Limb (tissue), 2 donors: ENCODE results near the gene ANKRD28.
"Not testable (repeated sequence)": the region's sequence is repeated elsewhere in the genome, so short reads cannot be mapped to it uniquely, and the experiment has no call there.

Experiments
- DNase-seq, 2 donors: peaks; one replicate each; pipeline ENCODE4 v3.0.0-alpha.2; 2016; ENCODE audit errors: extremely low spot score in 2 of 2

ANKRD28 gene

DNA sequence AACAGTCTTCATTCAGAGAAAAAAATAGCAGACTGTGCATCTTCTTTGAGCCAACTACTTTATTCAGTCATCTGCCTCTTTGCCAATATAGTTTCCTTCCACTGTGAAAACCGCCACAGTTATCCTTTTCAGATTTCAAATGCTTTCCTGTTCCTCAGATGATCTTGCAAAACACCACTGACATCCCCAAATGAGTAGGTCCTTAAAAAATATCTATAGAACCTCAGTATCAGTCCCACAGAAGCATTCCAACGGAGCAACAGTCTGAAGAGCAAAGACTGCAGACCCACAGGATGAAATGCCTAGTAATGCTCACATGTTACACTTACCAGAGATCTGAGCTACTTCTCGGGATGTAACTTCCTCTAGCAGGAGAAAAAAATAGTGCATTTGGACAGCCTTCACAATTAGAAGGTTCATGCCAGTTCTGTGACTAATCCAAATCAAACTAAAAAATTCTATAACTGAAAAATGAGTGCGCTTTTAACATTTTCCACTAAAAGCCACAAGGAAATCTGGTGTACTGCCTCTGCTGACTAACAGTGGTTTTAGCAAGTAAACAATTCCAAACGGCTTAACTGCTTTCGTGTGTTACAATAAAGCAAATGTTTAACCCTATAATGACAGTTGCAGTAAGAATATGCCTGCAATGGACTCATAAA is at the start of gene ANKRD28:
Gene ANKRD28 (minus strand): TSS at position 338 of the 662 bp plus-strand sequence. CDS start 1,458 bp downstream, outside the sequence.
- peak; percentile 43 to 87 for DNase-seq

GRCh38 chr3:15847239-15847638 is 49.5 kb upstream of the ANKRD28 start:
- DNase-seq = no peak

- DNase-seq = no peak
Observed at GRCh38 chr3:15846606-15847005, 48.8 kb upstream of the ANKRD28 start.

DNA sequence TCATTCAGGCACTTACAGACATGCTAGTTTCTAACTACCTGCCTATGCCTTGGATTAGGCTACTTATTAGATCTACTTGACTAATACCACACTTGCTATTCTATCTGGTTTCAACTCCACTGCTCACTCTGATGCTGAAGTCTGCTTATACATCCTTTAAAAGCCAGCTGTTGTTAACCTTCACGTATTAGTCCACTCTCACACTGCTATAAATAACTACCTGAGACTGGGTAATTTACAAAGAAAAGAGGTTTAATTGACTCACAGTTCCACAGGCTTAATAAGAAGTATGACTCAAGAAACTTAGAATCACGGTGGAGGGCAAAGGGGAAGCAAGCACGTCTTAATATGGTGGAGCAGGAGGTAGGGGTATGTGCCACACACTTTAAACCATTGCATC is 47.7 kb upstream of the ANKRD28 start:
- no peak for DNase-seq

- DNase-seq = no peak
Observed at GRCh38 chr3:15844889-15845288, 47.1 kb upstream of the ANKRD28 start.

DNA sequence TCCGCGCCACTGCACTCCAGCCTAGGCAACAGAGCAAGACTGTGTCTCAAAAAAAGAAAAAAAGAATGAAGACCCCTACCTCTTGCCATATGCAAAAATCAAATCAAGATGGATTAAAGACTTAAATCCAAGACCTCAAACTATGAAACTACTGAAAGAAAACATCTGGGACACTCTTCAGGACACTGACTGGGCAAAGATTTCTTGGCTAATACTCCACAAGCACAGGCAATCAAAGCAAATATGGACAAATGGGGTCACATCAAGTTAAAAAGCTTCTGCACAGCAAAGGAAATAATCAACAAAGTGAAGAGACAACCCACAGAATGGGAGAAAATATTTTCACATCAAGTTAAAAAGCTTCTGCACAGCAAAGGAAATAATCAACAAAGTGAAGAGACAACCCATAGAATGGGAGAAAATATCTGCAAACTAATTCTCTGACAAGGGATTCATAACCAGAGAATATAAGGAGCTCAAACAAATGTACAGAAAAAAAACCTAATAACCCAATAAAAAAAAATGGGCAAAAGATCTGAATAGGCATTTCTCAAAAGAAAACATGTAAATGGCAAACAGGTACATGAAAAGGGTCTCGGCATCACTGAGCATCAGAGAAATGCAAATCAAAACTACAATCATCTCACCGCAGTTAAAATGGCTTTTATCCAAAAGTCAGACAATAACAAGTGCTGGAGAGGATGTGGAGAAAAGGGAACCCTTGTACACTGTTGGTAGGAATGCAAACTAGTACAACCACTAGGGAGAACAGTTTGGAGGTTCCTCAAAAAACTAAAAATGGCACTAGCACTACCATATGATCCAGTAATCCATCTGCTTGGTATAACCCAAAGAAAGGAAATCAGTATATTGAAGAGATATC is 43.6 kb upstream of the ANKRD28 start:
- DNase-seq = not testable (repeated sequence)

GRCh38 chr3:15839568-15839967 is 41.8 kb upstream of the ANKRD28 start:
- no peak for DNase-seq

GRCh38 chr3:15831927-15832326 is 34.1 kb upstream of the ANKRD28 start:
- no peak for DNase-seq

DNA sequence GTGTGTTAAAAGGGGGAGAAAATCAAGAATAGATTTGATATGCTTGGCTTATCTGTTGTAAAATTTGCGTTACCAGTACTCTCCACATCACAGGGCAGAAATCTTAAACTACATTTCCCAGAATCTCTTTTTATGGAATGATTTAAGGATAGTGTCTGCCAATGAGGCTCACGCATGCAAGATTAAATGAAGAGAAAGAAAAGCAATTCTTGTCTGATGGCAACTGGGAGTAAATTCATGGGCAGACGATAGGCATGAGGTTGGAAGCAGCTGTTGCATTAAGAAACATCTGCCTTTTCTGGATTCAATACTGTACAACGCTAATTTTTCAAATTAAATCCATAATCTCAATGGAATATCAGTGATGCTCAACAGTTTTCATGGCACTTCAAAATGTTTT is 27.2 kb upstream of the ANKRD28 start:
- DNase-seq = peak in 1 of 2 donors; percentile 7

DNA sequence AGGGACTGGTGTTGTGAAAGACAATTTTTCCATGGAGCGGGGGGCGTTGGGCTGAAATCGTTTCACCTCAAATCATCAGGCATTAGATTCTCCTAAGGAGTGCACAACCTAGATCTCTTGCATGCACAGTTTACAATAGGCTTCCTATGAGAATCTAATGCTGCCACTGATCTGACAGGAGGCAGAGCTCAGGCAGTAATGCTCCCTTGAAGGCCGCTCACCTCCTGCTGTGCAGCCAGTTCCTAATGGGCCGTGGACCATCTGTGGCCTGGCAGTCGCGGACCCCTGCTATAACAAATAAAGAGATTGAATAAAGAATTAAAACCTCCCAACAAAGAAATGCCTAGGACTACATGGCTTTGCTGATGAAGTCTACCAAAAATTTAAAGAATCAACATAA is 25.3 kb upstream of the ANKRD28 start:
- no peak for DNase-seq

DNA sequence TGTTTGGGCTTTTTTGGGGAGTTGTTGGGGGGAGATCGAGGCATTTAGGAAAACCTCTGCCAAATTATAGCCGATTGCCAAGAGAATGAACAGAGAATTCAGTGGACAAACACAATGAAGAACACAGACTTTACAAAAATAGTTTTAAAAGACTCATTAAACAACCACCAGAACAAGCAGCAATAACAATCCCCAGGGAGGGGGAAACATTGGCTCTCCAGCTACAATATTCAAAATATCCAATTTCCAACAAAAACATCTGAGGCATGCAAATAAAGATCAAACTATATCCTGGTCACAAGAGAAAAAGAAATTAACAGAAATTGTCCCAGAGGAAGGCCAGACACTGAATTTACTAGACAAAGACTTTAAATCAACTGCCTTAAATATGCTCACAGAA is 24.5 kb upstream of the ANKRD28 start:
- no peak for DNase-seq

- no peak for DNase-seq
Observed at GRCh38 chr3:15820911-15821310, 23.1 kb upstream of the ANKRD28 start.

DNA sequence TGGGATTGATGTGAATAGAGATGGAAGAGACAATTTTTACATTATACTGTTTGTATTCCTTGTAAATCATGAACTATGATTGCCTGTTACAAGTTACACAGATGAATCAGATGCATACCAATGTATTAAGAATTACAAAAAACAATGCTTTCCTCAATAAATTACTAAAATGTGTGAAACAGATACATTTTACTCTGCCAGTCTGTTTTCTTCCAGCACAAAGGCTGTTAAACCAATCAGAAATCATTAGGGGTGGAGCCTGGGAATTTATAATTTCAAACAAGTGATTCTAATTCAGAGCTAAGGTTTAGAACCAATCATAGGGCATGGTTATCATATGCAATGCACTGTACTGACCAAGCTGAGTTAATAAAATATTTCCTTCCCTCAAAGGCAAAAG is 21.8 kb upstream of the ANKRD28 start:
- no peak for DNase-seq

- no peak for DNase-seq
Observed at GRCh38 chr3:15819043-15819442, 21.3 kb upstream of the ANKRD28 start.

DNA sequence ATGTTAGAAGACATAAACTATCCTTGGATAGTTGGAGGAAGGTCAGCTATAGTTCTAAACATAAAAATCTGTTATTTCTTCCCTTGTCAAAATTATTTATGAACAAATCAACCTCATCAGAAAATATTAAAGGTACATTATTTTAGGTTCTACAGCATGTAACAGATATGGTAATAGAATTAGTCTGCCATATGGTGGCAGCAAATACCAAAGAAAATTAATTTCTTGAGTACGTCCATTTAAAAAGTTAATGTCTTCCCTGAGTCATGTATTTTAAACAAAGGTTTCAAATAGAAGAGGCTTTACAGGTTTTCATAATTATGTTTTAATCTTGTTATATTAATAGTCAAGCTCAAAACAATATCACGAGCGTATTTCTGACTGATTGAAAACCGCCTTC is 17.9 kb upstream of the ANKRD28 start:
- peak in 1 of 2 donors; percentile 57 for DNase-seq

DNA sequence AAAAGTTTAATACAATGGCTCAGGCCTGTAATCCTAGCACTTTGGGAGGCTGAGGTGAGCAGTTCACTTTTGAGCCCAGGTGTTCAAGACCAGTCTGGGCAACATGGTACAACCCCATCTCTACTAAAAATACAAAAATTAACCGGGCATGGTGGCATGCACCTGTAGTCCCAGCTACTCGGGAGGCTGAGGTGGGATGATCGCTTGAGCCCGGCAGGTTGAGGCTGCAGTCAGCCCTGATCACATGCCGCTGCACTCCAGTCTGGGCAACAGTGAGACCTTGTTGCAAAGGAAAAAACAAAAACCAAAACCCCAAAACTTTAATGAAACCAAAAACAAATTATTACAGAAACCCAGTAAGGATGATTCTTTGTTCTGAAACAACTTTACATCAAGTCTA is 15.3 kb upstream of the ANKRD28 start:
- DNase-seq = not testable (repeated sequence)

DNA sequence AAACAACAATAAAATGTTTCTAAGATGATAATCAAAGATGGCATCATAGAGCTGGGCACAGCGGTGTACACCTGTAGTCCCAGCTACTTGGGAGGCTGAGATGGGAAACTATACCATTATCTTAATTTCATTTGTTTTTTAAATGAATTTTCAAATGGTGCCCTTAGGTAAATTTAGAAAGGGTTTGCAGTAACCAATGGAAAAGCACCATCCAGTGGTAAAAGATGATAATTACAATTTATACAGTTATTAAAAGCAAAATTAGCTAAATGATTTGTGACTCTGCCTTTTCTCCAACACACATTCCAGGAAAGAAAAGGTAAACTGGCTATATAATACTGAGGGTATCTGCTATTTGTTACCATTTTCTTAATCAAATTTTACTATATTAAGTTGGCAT is 14.4 kb upstream of the ANKRD28 start:
- DNase-seq = no peak

DNA sequence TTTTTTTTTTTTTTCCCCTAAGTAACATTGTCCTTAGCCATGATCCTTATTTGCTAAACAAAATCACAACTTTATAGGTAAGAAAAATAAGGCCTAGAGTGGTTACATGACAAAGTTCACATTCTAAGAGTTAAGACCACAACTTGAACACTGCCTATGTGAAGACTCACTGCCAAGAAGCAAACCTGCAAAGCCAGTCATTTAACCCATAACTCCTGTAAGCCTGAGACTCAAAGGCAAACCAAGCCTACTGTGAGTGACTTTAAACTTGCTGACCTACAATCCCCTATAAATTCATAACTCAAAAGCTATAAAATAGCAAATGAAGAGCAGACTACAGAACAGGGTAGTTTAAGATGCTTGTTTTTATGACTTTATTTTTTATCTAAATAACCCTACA is 12.9 kb upstream of the ANKRD28 start:
- no peak for DNase-seq

GRCh38 chr3:15809313-15809712 is 11.5 kb upstream of the ANKRD28 start:
- no peak for DNase-seq

DNA sequence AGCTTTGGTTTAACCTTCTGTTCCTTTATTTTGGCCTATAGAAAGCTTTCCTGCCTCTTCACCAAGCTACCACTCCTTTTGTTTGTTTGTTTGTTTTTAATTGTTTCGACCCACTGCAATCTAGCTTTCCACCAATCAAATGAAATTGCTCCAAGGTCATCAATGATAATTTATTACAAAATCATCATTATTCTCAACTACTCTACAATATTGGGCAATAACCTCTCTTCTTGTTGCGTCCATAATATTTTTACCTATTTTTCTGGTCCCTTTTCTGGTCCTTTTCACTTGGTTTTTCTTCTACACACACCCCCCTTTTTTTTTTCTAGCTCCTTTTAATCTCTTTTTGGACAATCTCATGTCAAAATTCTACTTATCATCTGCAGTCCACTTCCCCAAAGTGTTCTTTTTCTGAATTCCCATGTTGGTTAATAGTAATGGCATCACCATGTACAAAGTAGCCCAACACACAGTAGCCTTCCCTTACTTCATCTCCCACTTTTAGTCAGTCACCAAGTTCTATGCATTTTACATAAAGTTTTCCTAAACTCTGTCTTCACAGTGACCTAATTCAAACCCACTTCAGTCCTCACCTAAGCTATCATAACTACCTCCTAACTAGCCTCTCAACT is 11.0 kb upstream of the ANKRD28 start:
- DNase-seq = no peak

- peak in 1 of 2 donors; percentile 58 for DNase-seq
Observed at GRCh38 chr3:15805756-15806266, 8.0 kb upstream of the ANKRD28 start.

DNA sequence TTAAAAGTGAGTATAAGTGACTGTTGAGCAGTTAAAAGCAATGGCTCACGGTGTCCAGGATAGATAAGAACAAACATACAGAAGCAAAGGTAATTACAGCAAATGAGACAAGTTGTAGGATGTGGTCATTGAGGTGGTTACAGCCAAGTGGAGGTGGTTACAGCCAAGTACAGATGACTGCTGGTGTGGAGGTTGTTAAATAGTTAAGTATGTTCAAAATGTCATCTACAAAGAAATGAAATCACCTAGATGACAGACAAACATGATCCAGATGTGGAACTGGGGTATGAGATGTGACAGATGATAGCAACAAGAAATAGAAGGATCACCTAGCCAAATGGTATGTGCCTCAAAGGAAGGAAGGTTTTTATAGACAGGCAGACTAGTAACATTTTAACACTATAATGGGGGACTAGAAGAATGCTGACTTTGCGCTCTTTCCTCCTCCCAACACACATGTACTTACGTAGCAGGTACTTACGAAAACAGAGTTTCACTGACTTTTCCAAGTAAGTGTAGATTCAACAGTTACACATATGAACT is 6.8 kb upstream of the ANKRD28 start:
- no peak for DNase-seq
